Hematopoietic multipotent progenitor cell treated with erythropoietin and hydrocortisone succinate and interleukin-3 and kit ligand, for 17 days (in vitro differentiated cells): ENCODE results near the gene KRTAP20-3.

Source experiments
- DNase-seq: peaks from one replicate; pipeline ENCODE4 v3.0.0-alpha.2; 2015; ENCODE audit warnings: low spot score

Gene KRTAP20-3

DNA sequence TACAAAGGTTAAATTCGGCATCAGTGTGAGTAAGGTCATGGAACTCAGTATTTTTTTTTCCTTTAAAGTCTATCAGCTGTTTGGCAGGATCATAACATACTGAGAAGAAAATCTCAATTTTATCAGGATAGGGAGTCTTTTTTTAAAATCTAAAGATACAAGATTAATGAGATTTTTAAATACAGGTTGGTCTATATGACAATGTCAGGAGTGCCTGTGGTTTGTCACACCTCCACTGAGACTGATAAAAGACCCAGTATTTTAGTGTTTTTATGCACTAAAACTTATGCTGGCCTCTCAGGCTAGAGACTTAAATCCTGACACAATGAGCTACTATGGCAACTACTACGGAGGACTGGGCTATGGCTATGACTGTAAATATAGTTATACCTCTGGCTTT is at the start of gene KRTAP20-3:
Gene KRTAP20-3, plus strand, starts transcription at position 301 of the 400 bp plus-strand sequence.
- no peak for DNase-seq

DNA sequence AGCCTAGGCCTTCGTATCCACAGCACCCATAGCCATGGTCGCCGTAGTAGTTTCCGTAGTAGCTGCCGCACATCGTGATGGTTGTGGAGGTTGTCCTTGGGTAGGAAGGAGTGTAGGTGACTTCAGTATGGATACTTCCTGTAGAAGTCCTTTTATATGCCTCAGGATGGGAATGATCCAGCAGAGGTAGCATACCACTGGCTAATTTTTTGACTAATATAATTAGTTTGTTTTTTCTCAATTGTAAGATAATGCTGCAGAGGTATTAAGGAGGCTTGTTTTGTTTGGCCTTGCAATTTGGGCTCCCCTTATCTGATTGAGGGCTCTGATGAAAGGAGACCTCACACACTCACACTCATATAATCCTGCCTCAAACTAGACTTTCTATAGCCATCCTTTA is 43.9 kb upstream of the KRTAP20-3 start, which contains the start of gene KRTAP6-2:
Gene KRTAP6-2, minus strand, starts transcription at position 101 of the 400 bp plus-strand sequence. Its CDS starts 28 bp downstream, at position 73.
- DNase-seq: no peak

DNA sequence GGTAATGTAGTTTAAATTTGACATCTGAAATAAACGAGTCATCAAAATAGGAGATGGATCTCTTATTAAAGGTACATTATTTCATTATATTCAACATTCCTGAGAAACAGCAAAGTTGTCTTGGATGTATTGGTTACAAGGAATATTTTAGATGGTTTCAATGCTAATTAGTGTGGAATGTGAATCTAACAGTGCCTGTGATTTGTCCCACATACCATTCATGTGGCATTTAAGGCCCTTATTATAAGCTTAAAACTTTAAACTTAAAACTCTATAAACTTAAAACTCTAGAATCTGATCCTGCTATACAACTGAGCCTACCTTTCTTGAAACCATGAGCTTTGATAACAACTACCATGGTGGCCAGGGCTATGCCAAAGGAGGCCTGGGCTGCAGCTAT is 41.9 kb upstream of the KRTAP20-3 start, which contains the start of gene KRTAP22-1:
Gene KRTAP22-1, plus strand, starts transcription at position 301 of the 400 bp plus-strand sequence.
- DNase-seq: no peak

DNA sequence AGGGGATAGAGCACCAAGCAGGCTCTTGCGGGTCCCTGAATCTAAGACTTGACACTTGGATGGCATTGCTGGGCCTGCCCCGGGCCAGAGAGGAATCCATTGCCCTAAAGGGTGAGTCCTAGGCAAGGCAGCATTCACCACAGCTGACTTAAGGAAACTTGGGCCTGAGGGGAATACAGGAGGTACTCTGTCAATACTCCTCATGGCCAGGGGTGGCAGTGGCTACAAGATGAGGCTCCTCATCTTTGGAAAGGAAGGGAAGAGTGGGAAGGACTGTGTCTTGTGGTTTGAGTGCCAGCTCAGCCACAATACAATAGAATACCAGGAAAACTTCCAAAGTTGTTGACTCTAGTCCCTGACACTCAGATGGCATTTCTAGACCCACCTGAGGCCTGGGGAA is 36.7 kb upstream of the KRTAP20-3 start:
- no peak for DNase-seq

DNA sequence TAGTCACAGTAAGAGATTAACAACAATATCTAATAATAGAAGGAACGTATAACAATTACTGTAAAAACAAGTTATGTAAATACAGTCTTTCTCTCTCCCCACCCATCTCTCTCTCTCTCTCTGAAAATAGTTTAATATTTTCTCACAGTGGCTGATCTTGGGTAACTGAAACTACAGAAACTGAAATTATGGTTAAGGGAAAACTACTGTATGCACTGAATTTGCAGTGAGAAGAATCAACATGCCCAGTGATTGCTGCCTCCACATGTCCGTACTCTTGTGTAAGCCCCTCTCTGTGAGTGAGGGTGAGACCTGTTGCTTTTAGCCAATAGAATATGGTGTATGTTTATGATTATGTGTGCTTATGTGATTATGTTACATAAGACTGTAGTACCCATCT is 30.5 kb upstream of the KRTAP20-3 start:
- DNase-seq: no peak

DNA sequence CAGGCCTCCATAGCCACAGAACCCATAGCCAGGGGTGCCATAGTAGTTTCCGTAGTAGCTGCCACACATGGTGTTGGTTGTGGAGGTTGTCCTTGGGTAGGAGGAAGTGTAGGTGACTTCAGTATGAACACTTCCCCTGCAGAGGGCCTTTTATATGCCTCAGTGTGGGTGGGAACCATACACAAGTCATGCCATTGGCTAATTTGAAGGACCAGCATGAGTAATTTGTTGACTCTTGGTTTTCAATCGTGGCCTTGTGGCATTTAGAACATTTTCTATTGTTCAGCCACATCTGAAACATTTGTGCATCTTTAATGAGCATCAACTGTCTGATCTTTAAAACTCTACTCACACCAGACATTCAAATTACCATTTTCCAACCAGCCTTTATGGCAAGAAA is 28.8 kb upstream of the KRTAP20-3 start, which contains the start of gene KRTAP6-1:
Gene KRTAP6-1, minus strand, starts transcription at position 95 of the 400 bp plus-strand sequence. Its CDS starts 26 bp downstream, at position 69.
- no peak for DNase-seq

DNA sequence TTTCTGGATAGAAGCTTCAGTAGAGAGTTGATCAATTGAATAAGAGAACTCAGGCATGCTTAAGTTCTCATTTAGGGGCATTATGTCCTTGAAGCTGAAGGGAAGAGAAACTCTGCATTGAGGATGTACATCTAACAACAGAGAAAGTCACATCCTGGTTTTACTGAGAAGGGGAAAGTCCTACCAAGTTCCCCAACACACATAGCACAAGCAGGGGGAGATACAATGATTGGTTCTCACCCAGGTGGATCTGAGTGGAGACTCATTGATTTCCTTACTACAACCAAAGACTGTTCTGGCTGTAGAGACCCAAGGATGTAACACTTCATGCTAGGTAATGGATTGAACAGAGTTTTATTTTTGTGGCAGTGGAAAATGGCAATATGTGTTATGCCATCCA is 27.5 kb upstream of the KRTAP20-3 start:
- no peak for DNase-seq

DNA sequence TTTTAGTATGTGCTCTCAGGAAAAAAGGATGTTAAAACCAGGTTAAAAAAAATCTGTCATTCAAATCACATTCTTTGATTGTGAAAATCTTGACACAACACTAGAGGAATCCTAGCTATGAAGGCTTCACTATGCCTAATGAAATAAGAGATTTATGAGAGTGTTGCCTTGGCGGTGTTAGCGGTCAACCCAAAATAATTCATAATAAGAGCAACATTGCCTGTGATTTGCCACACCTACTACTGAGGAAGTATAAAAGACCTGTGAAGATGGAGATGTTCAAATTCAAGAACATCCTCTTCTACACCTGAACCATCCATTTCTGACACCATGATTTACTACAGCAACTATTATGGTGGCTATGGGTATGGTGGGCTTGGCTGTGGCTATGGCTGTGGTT is 26.5 kb upstream of the KRTAP20-3 start, which contains the start of gene KRTAP20-1:
Gene KRTAP20-1, plus strand, starts transcription at position 301 of the 400 bp plus-strand sequence. Its CDS starts 30 bp downstream, at position 331.
- DNase-seq: no peak

DNA sequence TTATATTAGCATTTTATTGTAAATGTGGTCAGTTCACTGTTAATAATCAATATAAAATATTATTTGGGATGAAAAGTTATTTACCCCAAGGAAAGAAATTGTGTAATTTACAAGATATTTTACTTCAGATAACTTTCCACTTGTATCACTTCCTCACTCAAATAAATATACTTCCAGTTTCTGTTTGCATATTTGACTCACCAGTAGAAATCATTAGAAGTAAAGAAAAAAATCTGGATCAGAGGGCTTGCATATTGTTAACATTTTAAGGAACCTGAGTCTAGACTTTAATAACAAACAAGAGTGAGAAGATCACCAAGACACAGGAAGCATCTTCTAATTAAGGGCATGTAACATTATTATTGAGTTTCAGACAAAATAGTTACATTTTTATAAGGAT is 22.6 kb upstream of the KRTAP20-3 start:
- no peak for DNase-seq

DNA sequence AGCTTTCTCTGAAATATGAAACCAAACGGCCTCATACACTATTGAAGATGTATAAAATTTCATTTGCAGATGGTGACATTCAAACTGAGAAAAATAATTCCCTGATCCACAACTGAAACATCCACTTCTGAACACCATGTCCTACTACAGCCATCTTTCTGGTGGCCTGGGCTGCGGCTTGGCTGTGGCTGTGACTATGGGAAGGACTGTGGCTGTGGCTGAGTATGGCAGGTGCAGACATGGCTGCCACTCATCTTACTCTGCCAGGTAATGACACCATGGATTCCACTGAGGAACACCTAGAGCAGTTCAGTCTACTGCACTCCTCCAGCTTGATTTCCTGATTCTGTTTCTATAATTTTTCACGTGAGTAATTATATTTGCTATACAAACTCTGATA is 22.1 kb upstream of the KRTAP20-3 start, which contains the start of gene KRTAP20-4:
Gene KRTAP20-4, plus strand, starts transcription at position 106 of the 400 bp plus-strand sequence.
- no peak for DNase-seq

DNA sequence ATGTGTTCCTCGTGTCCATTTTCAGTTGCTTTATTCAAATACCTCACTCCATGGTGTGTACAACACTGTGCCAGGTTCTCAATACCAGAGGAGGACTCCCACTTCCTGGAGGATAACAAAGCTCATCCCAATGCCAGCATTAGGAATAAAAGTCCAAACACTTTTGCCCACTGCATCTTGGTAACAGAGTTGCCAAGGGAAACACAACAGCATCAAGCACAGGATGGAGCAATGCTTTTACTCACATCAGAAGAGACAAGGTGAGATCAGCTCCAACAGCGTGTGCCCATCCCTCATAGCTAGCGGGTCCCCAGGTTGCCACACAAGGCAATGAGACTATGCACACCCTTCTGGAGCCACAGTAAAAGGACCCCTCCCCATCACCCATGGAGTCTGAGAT is 19.3 kb upstream of the KRTAP20-3 start:
- no peak for DNase-seq

DNA sequence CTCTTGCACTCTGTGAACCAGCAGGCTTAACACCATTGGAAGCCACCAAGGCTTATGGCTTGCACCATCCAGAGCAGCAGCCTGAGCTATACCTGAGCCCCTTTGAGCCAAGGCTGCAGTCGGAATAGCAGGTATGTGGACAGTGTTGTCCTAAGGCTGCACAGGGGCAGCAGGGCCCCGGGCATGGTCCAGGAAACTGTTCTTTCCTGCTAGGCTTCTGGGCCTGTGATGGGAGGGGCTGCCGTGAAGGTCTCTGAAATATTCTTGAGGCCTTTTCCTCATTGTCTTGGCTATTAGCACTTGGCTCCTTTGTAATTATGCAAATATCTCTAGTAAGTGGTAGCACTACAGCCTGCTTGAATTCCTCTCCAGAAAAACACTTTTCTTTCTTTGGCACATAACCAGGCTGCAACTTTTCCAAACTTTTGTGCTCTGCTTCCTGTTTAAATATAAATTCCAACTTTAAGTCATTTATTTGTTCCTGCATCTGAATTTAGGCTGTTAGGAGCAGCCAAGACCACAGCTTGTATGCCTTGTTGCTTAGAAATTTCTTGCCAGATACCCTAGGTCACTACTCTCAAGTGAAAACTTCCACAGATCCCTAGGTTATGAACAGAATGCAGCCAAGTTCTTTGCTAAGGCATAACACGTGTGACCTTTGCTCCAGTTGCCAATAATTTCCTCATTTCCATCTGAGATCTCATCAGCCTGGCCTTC is 17.1 kb upstream of the KRTAP20-3 start:
- DNase-seq: no peak

DNA sequence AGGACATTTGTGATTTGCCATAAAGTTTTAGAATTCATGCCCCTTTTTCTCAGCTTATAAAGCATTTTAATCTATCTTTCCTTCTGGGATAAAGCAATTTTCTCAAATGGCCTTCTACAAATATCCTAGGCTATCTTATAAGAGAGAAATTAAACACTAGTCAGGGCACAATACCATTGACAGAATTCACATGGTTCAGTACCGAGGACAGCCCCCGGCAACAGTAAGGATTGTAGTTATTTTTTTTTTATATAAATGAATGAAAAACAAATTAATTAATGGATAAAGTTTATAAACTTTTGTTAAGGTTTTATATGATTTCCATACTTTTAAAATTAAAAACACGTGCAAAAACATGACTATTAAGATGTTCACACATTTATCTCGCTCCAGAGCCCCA is 14.6 kb upstream of the KRTAP20-3 start:
- DNase-seq: no peak

DNA sequence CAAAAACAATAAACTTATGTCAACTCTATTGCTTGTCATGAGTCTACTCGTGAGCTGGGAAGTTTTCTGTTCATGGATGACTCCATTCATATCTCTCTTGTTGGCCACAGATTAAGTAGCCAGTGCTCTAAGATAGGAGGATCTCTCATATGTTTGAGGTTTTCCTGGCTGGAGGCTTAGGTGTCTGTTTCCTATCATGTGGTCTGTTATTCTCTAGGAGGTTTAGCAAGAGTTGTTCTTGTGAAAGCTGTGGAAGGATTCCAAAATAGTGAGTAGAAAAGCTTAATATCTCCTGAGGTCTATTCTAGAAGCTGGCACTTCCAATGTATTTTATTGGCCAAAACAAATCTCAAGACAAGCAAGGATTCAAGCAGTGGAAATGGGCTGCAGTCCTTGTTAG is 13.5 kb upstream of the KRTAP20-3 start:
- DNase-seq: no peak

DNA sequence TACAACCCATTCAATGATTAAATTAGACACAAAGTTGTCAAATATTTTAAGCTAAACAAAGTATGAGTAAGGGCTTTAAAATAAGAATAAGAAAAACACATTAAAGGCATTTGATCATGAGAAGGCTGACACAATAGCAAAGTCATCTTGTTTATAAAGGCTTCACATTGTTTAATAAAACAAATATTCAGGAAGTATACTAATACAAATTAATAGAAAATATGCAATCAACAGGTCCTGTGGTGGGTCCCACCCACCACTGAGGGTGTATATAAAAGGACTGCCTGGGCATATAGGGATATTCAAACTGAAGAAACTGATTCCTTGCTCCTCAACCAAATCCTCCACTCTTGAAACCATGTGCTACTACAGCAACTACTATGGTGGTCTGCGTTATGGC is 7.8 kb upstream of the KRTAP20-3 start, which contains the start of gene KRTAP20-2:
Gene KRTAP20-2, plus strand, starts transcription at position 301 of the 400 bp plus-strand sequence. Its CDS starts 58 bp downstream, at position 359.
- DNase-seq: no peak

DNA sequence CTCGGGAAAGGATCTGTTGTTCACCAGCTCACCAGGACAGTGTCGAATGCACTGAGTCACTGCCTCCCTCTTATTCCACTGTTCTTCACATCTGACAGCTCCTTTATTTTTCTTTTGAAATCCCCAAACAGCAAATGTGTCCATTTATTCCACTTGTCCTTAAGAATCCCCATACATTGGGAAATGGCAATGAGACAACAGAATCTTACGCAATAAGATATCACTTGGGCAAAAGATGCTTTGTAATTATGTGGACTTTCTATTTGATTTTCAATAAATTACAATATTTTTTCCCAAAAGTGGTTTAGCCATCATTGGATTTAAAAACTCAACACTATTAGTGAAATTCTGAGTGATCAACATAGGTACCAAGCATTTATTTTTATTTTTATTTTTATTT is 4.0 kb upstream of the KRTAP20-3 start:
- no peak for DNase-seq

DNA sequence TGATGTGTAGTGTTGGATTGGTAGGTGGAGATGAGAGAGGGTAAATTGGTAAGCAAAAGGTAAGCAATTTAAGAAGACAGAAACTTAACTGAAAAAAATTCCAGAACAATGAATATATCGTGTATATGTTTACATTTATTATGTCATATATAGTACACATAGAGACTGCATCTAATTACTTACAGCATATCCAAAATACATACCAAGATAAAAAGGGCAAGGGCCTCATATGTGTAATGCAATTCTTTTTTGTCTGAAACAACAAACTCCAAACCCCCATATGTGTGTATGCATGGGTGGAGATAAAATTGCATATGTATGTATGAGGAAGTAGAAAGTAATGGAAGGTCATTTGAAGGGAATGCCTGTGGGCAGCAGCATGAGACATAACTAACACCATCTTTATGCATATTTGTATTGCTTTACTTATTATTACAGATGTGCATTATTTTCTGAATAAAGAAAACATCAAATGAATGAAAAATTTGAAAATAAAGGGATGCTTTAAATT is 4.3 kb downstream of the KRTAP20-3 start:
- no peak for DNase-seq

DNA sequence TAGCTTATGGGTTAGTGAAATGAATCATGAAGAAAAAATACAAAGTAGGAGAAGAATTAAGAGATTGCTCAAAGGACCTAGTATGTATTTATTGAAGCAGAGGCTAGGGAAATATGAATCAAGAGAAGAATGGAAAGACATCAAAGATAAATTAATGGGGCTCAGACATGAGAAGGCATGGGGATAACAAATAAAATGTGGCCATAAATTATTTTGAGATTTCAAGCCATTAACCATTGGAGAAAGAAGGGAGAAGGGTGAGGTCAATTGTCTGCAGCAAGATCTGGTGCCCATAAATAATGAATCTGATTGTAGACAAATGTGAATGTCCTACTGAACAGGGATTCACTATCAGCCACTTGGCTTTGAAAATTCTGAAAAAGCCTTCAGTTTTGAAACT is 10.2 kb downstream of the KRTAP20-3 start:
- no peak for DNase-seq

DNA sequence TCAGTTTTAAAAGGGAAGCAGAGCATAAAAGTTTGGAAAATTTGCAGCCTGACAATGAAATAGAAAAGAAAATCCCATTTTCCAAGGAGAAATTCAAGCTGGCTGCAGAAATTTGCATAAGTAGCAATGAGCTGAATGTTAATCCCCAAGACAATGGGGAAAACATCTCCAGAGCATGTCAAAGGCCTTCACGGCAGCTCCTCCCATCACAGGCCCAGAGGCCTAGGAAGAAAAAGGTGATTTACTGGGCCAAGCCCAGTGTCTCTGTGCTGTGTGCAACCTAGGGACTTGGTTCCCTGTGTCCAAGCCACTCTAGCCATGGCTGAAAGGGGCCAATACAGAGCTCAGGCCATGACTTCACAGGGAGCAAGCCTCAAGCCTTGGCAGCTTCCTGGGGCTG is 26.1 kb downstream of the KRTAP20-3 start:
- DNase-seq: no peak

DNA sequence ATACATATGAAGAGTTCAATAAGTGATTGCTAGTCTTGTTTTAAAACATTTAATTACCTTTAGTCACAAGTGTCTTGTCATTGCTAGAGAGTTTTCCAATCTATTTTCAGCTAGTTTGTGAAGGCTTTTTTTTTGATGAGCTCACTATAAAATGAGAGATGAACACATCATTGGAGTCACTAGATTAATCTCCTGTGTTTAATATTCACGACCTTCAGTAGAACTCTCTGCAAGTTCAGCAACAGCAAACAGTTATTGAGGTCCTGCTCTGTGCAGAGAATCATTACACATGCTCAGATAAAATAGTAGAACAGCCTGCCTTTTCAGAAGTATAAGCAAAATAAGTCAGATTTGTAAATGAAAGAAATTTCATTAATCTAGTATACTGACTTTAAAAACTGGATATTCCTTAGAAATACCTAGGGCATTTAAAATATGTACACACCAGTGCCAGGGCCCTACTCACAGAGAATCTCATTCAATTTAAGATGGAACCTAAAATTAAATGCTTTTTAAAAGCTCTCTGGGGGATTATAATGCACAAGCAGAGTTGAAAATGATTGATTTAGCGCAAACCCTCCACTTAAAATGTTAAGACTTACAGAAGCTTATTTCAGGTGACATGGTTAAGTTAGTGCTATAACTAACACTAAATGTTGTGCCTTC is 30.5 kb downstream of the KRTAP20-3 start:
- DNase-seq: no peak

DNA sequence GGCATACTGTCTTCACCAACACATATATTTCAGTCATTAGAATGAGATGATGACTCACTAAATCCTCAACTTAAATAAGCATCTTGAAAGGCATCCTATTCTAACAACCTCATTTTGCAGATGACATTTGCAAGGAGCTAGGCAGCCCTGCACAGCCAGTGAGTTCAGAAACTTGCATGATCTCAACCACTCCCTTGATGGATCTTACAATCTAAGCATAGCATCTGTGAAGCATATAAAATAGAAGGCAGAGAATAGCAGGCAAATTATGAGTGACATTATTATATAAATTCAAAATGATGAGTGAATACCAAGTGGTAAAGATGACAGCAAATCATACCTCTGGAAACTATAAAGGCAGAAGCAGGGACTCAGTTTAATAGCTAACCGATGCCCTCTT is 31.6 kb downstream of the KRTAP20-3 start:
- no peak for DNase-seq

DNA sequence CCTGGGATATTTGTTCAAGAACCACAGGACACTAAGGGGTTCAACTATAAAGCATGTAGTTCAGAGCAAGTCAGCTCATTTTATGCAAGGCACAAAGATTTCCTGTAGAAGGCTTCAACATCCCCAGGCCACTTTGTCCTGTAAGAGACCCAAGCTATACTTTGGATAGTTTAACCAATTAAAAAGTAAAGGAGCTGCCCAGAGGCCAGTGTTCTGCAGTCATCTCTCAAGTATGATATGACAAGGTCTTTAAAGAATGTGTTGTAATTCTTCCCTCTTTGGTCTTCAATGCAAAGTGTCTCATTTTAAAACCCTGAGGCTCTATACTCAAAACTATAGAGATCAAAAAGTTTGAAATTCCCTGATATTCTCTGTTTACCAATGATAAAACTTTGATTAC is 34.1 kb downstream of the KRTAP20-3 start:
- DNase-seq: no peak

DNA sequence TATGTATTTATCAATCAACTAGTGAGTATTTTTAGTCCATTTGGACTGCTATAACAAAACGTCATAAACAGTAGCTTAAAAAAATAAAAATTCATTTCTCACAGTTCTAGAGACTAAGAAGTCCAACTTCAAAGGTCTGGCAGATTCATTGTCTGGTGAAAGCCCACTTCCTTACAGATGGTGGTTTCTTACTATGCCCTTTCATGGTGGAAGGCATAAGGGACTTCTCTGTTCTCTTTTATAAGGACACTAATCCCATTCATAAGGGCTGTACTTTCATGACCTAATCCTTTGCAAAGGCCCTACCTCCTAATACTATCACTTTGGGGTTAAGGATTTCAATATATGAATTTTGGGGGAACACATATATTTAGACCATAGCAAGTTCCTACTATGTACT is 37.9 kb downstream of the KRTAP20-3 start:
- DNase-seq: no peak
